ENCODE results near the gene GPX5.

DNA sequence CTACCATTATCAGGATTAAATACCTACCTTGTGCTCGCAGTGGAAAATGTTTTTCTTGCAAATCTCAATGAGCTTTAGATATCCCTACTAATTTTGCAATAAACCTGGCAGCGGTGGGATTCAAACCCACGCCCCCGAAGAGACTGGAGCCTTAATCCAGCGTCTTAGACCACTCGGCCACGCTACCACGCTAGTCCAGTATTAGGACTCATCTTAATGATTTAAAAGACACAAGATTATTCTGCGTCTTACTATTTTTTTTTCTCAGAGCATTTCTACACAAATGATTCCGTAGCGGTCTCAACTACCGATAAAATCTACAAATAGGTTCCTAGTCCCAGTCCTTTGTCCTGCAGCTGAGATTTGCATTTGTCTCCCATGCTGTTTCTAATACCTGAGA lies 47.2 kb upstream of the GPX5 start:
- TF ChIP-seq, protein P1, sequence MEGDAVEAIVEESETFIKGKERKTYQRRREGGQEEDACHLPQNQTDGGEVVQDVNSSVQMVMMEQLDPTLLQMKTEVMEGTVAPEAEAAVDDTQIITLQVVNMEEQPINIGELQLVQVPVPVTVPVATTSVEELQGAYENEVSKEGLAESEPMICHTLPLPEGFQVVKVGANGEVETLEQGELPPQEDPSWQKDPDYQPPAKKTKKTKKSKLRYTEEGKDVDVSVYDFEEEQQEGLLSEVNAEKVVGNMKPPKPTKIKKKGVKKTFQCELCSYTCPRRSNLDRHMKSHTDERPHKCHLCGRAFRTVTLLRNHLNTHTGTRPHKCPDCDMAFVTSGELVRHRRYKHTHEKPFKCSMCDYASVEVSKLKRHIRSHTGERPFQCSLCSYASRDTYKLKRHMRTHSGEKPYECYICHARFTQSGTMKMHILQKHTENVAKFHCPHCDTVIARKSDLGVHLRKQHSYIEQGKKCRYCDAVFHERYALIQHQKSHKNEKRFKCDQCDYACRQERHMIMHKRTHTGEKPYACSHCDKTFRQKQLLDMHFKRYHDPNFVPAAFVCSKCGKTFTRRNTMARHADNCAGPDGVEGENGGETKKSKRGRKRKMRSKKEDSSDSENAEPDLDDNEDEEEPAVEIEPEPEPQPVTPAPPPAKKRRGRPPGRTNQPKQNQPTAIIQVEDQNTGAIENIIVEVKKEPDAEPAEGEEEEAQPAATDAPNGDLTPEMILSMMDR (IDR thresholded peaks at IDR 0.05) = no peak
- TF ChIP-seq POLR2A (IDR thresholded peaks at IDR 0.05) = no peak

Measured in body of pancreas (tissue), 4 donors.